ENCODE results near the gene IQCH.

Gene IQCH

GRCh38 chr15:67505675-67506572 is 251.3 kb downstream of the IQCH start:
- DNase-seq (ENCODE audit: low spot score) = no peak

- DNase-seq (ENCODE audit: low spot score) = no peak
Observed at GRCh38 chr15:67506775-67507747, 252.5 kb downstream of the IQCH start.

- no peak for DNase-seq (ENCODE audit: low spot score)
Observed at GRCh38 chr15:67508407-67508806, 253.8 kb downstream of the IQCH start.

- DNase-seq (ENCODE audit: low spot score) = no peak
Observed at GRCh38 chr15:67509918-67510317, 255.3 kb downstream of the IQCH start.

DNA sequence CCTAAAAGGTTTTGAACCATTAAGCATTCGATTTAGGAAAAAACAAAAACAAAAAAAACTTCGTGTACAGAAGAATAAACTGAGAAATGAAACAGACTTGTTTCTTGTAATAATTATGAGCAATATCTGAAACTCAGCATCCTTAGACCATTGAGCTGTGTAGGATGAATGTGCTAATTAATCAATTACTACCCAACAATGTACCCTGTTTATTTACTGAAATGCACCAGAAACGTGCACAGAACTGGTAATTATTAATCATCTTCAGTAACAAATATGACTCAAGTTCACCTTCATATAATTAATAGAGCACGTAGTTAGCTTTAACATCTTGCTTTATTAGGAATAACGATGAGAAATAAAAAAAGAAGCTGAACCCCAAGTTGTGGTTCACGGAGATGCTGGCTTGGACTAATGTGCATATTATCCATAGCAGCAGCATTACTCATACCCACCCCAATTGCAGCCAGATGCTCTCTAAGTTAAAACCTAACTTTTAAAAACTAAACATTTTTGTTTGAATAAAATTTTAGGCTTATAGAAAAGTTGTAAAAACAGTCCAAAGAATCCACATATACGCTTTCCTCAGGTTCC is 256.1 kb downstream of the IQCH start:
- DNase-seq (ENCODE audit: low spot score) = no peak

DNA sequence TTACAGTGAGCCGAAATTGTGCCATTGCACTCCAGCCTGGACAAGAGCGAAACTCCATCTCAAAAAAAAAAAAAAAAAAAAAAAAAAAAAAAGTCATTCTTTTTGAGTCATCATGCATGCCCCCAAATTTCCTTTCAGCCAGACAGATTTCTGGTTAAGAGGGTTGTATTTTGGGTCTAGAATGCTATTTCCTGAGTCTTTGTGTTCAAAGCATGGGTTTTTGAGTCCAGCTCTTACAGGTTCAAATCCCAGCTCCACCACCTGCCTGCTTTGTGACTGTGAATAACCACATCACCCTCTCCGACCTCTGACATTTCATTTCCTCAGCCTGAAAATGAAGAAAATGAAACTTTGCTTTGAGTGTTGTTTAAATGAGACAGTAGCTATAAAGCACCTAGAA is 257.0 kb downstream of the IQCH start:
- no peak for DNase-seq (ENCODE audit: low spot score)

DNA sequence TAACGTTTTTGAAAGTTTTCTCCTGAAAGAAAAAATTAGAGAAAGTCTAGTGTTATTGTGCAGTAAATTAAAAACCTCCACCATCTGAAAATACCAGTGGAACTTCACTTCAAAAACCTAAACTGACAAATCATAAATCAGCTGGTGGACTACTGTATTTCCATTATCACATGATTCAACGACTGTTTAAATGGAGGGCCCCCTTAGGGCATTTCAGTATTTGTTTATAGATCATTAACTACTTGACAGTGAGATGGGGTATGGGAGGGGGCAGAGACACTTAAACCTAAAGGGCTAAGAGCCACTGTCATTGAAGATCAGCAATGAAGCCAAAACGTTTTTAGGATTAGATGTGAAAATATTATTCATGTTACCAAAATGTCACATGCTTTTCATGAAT is 257.6 kb downstream of the IQCH start:
- no peak for DNase-seq (ENCODE audit: low spot score)

GRCh38 chr15:67512933-67513714 is 258.5 kb downstream of the IQCH start:
- DNase-seq (ENCODE audit: low spot score) = no peak

DNA sequence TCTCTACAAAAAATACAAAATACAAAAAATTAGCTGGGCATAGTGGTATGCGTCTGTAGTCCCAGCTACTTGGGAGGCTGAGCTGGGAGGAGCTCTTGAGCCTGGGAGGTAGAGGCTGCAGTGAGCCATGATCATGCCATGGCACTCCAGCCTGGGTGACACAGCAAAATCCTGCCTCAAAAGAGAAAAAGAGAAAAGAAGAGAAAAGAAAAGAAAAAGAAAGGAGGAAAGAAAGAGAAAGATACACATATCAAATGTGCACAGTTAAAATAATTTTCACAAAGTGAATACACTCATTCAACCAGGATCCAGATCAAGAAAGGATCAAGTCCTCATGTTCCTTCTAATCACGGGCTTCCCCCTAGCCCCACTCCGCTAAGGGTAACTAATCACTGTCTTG is 260.5 kb downstream of the IQCH start:
- no peak for DNase-seq (ENCODE audit: low spot score)

- DNase-seq (ENCODE audit: low spot score) = no peak
Observed at GRCh38 chr15:67515557-67515956, 261.0 kb downstream of the IQCH start.

DNA sequence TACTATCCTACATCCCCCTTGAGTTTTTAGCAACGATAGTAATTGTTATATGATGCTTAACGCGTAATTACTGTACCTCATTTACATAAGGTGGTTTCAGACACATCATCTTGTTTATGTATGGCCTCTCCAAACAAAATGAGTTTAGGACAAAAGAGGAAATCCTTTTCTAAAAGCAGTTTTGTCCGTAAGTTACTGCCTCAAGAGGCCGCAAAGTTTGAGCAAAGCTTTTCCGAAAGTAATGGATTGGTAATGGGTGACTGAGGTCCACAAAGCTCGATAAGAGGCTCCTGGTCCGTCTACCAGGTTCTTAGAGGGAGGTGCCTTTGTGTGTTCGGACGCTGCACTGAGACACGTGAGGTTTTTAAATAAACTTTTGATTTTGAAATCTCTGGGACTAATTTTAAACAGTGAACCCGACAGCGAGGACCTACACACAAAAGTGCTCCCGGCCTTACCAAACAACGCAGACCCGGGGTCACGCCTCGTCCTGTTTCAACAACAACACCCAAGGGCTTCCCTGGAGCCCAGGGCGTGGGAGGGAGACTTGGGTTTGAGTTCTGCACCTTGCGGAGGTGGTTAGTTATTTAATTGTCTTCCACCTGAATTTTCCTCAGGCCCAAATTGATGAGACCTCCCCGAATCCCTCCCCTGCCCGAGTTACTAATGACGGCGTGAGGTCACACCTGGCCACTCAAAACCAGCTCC is 265.9 kb downstream of the IQCH start:
- DNase-seq (ENCODE audit: low spot score) = no peak

DNA sequence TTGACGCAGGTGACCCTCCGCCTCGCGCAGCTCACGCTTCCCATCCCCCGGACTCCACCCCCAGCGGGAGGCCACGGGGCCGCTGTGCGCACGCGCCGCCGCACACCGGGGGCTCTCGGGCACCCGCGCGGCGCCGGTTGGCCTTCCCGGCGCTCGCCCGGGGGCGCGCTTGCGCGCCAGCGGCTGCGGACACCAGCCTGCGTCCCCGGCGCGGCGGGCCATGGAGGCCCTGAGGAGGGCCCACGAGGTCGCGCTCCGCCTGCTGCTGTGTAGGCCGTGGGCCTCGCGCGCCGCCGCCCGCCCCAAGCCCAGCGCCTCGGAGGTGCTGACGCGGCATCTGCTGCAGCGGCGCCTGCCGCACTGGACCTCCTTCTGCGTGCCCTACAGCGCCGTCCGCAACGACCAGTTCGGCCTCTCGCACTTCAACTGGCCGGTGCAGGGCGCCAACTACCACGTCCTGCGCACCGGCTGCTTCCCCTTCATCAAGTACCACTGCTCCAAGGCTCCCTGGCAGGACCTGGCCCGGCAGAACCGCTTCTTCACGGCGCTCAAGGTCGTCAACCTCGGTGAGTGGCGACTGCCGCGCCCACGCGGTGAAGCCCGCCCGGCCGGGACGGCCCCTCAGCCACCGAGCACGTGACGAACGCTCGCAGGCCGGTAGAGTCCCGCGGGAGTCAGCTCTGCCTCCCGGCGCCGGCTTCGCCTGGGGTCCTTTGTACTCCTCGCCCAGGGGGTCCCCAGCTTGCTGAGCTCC is 266.6 kb downstream of the IQCH start, which contains the start of gene C15orf61:
Gene C15orf61 (plus strand): TSS at position 103 of the 754 bp plus-strand sequence. CDS start 118 bp downstream, at position 221.
- DNase-seq (ENCODE audit: low spot score) = peak; percentile 85

DNA sequence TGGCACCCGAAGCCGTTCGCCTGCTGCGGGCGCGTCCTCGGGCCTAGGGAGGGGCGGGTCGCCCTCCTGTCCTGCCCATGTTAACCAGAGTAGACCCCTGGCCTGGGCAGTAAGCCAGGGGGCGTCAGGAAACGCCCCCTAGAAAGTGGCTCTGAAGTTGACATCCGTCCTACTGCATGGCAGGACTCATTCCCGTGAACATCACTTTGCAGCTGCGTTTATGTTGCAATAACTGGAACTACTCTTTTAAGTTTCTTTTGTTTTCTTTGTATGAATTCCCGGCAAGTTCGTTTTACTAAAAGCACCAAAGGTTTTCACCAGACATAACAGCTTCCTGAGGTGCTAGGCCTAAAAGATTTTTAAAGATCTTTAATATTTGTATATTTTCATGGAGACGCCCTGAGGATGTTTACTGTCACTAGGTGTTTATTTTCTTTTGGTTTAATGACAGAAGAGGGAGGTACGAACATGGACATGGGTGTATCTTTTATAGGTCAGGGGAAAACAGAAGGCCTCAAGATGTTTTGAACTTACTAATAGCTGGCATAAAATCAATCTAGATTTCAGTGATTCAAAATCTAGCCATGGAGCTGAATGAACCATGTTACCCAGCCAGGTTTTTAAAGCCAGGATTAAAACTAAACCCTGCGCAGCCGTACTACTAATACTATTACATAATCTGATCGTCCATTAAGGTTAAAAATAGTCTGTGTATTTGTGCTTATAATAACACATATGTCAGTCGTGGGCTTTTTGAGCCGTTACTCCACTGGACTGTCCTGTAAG is 267.4 kb downstream of the IQCH start:
- peak; percentile 55 for DNase-seq (ENCODE audit: low spot score)

- no peak for DNase-seq (ENCODE audit: low spot score)
Observed at GRCh38 chr15:67523330-67523729, 268.7 kb downstream of the IQCH start.

- DNase-seq (ENCODE audit: low spot score) = no peak
Observed at GRCh38 chr15:67524235-67524634, 269.6 kb downstream of the IQCH start.

DNA sequence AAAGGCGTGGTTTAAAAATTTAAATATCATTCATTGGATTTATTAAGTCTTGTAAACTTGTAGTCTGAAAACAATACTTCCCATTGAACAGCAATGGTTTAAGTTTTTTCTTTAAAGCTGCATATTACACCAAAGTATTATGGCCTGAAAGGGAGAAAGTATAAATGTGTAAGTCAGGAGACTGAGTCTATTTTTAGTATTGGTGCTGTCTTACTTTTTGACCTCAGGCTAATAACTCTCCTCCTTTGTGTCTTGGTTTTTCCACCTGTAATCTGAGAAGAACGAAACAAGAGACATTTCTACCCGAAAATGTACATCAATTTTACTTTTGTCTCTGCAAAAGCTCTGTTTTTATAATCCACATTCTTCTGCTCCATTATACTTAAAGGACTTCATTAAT is 273.9 kb downstream of the IQCH start:
- DNase-seq (ENCODE audit: low spot score) = no peak

DNA sequence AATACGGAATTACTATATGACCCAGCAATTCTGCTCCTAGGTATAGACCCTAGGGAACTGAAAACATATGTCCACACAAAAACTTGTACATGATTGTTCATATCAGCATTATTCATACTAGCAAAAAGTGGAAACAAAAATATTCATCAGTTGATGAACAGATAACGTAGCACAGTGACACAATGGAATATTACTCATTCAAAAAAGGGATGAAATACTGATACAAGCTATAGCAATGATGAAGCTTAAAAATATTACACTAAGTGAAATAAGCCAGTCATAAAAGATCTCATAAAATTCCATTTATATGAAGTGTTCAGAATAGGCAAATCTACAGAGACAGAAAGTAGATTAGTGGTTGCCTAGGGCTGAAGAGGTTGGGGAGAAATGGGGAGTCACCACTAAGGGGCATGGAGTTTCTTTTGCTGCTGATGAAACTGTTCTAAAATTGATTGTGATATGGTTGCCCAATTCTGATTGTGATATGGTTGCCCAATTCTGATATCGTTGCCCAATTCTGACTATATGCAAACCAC is 276.9 kb downstream of the IQCH start:
- DNase-seq (ENCODE audit: low spot score) = peak; percentile 91

GRCh38 chr15:67533873-67534272 is 279.3 kb downstream of the IQCH start:
- DNase-seq (ENCODE audit: low spot score) = no peak

DNA sequence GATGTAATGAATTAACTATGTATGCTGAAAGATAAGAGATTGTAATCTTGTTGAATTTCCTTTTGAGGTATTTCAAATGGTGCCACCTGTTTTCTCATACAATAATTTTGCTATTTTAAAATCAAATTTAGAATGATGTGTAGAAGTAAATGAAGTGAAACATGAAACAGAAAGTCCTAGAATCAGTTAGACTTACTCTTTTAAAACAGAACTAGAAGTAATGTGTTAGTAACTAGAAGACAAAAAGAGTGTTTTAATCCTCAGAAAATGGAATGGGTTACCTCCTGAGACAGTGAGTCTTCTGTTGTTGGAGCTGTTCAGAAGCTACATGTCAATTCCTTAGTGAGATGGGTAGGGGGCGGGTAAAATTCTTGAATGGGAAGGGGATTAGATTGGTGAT is 279.8 kb downstream of the IQCH start:
- no peak for DNase-seq (ENCODE audit: low spot score)

Data from RKO (cell line).